GM12878 (cell line): ENCODE measurements around the gene VNN1. TPM values are rescaled to one million over a fixed set of nuclear protein-coding genes. Genes with fewer than 3 reads are reported as not detected.

Source experiments
- ATAC-seq: fragments of 200-7000 bp; cut with Tn5 transposase; 3 replicates; pipeline ENCODE4 v1.9.1; 2020; ENCODE audit warnings: mild to moderate bottlenecking, moderate library complexity
- BruUV-seq: library from RNA; stranded (reverse); fragments of 400-500 nt; replicated peaks from 2 replicates; lab custom pipeline; 2021; lab: Mats Ljungman, UMichigan
- CTCF ChIA-PET: fragments of 300-600 bp; sonication (Branson Sonifier 250); formaldehyde crosslinking; extraction: SDS; loops from one replicate; lab custom pipeline; 2021; ENCODE audit warnings: inconsistent platforms; lab: Yijun Ruan, JAX
- POLR2A ChIA-PET: fragments of 350-600 bp; formaldehyde crosslinking; extraction: SDS; loops from one replicate; lab custom pipeline; 2021; ENCODE audit warnings: inconsistent platforms; lab: Charles Lee
- RAD21 ChIA-PET: fragments of 300-600 bp; sonication (Branson Sonifier 250); formaldehyde crosslinking; loops from one replicate; lab custom pipeline; 2023; ENCODE audit warnings: antibody characterized with exemption; ENCODE audit not compliant: unreplicated experiment; lab: Charles Lee
- SMC1A ChIA-PET: fragments of 300-600 bp; sonication (Branson Sonifier 250); formaldehyde crosslinking; loops from one replicate; lab custom pipeline; 2023; ENCODE audit not compliant: unreplicated experiment, uncharacterized antibody; lab: Charles Lee
- DNase-seq: peaks from one replicate; pipeline ENCODE4 v3.0.0-alpha.2; 2011; ENCODE audit warnings: low read depth, low spot score
- FAIRE-seq: peaks from 3 replicates; lab custom pipeline; 2011; peaks lifted over from hg19 to GRCh38; lab: Jason Lieb, UNC
- H2AFZ ChIP-seq: 2 replicates; pipeline ENCODE4 v1.6.0; 2011; ENCODE audit warnings: low read depth, low read length, control low read depth; ENCODE audit not compliant: control insufficient read depth
- H3K27ac ChIP-seq: 2 replicates; pipeline ENCODE4 v1.5.1; 2011; ENCODE audit warnings: control low read depth; ENCODE audit not compliant: control insufficient read depth, insufficient read depth
- H3K27me3 ChIP-seq, 2 experiments: replicated peaks in 1 of 2; 2 replicates each; pipeline versions ENCODE4 v1.6.0 to v1.6.1; 2011; ENCODE audit warnings: low read length in 1 of 2; ENCODE audit not compliant: control insufficient read depth in 2 of 2, insufficient read depth in 2 of 2
- H3K36me3 ChIP-seq, 2 experiments: 2 replicates each; pipeline ENCODE4 v1.5.1; 2011; ENCODE audit warnings: low read length in 1 of 2; ENCODE audit not compliant: control insufficient read depth in 2 of 2, insufficient read depth in 2 of 2
- H3K4me1 ChIP-seq: 2 replicates; pipeline ENCODE4 v1.6.1; 2011; ENCODE audit warnings: mild to moderate bottlenecking, low read length, moderate library complexity, mixed read lengths; ENCODE audit not compliant: control insufficient read depth, insufficient read depth
- H3K4me2 ChIP-seq: 2 replicates; pipeline ENCODE4 v1.6.0; 2011; ENCODE audit warnings: control low read depth; ENCODE audit not compliant: control insufficient read depth, insufficient read depth
- H3K4me3 ChIP-seq: fragments of 200-600 bp; sonication (generic); 2 replicates; pipeline ENCODE4 v1.5.1; 2016
- H3K79me2 ChIP-seq: 2 replicates; pipeline ENCODE4 v1.6.0; 2011; ENCODE audit warnings: low read length; ENCODE audit not compliant: control insufficient read depth, insufficient read depth
- H3K9ac ChIP-seq: 2 replicates; pipeline ENCODE4 v1.8.0; 2011; ENCODE audit warnings: low read length, control low read depth, mixed read lengths; ENCODE audit not compliant: control insufficient read depth, insufficient read depth
- H3K9me3 ChIP-seq: replicated peaks from 3 replicates; pipeline ENCODE4 v1.5.1; 2011; ENCODE audit warnings: mild to moderate bottlenecking, low read length; ENCODE audit not compliant: control insufficient read depth, insufficient read depth
- H4K20me1 ChIP-seq: 2 replicates; pipeline ENCODE4 v1.6.0; 2011; ENCODE audit not compliant: control insufficient read depth, insufficient read depth
- BCLAF1 ChIP-seq: fragments of 450-650 bp; IDR thresholded peaks from 2 replicates; pipeline ENCODE4 v1.6.1; 2017; ENCODE audit warnings: antibody characterized with exemption, mild to moderate bottlenecking, moderate library complexity
- CEBPZ ChIP-seq: fragments of 150-350 bp; IDR thresholded peaks from 2 replicates; pipeline ENCODE4 v1.6.1; 2016; ENCODE audit warnings: low read depth, low read length
- CREB1 ChIP-seq: IDR thresholded peaks from 2 replicates; pipeline ENCODE4 v1.6.1; 2012; ENCODE audit warnings: low read depth, mild to moderate bottlenecking, inconsistent platforms
- CREM ChIP-seq: IDR thresholded peaks from 2 replicates; pipeline ENCODE4 v1.6.1; 2014; ENCODE audit warnings: antibody characterized with exemption, low read depth
- E4F1 ChIP-seq: fragments of 450-650 bp; IDR thresholded peaks from 2 replicates; pipeline ENCODE4 v1.6.1; 2018; ENCODE audit warnings: borderline replicate concordance, mild to moderate bottlenecking; ENCODE audit not compliant: partially characterized antibody
- GABPA ChIP-seq: IDR thresholded peaks from 2 replicates; pipeline ENCODE4 v1.6.1; 2014; ENCODE audit warnings: antibody characterized with exemption, low read depth, mild to moderate bottlenecking, inconsistent platforms
- PAX5 ChIP-seq: IDR thresholded peaks from 2 replicates; pipeline ENCODE4 v1.6.1; 2011; ENCODE audit warnings: low read depth, low read length, borderline replicate concordance
- POLR2AphosphoS2 ChIP-seq: IDR thresholded peaks from 2 replicates; pipeline ENCODE4 v1.6.1; 2011; ENCODE audit warnings: low read depth, mild to moderate bottlenecking, low read length, improper control_type of control experiment, moderate library complexity
- RELA ChIP-seq: fragments of 450-650 bp; IDR thresholded peaks from 2 replicates; pipeline ENCODE4 v1.8.0; 2014; ENCODE audit warnings: borderline replicate concordance; ENCODE audit not compliant: partially characterized antibody
- WGBS: methylation state at CpG from one replicate; pipeline ENCODE4 v1.1.6; 2016; ENCODE audit warnings: low lambda C conversion rate; ENCODE audit not compliant: insufficient replicate concordance, insufficient coverage; ENCODE audit errors: missing lambda C conversion rate; 5-methylcytosine and 5-hydroxymethylcytosine counted together
- in situ Hi-C: fragments of 300-500 bp; cut with MboI; formaldehyde crosslinking; loops from 9 replicates; pipeline ENCODE4 v1.14.3; 2018; ENCODE audit warnings: mixed read lengths
- intact Hi-C: fragments of 100-400 bp; cut with micrococcal nuclease; formaldehyde crosslinking; loops from one replicate; pipeline ENCODE4 v1.14.2; 2022; ENCODE audit not compliant: unreplicated experiment
- polyA plus RNA-seq, 11 experiments: library from polyadenylated mRNA; depleted of rRNA in 4 of 11; unstranded in 6 of 11; stranded (reverse) in 5 of 11; fragments of >200 nt; fragmentation: Nextera tagmentation in 4 of 11; fragmentation: Illumina TruSeq in 1 of 11; extraction: Ambion mirVana in 4 of 11; extraction: Trizol in 1 of 11; gene quantifications; 1 replicate in 1 of 11; 2 replicates in 10 of 11; pipeline versions ENCODE4 v1.2.1 to v1.2.3, GENCODE V29; 2011 to 2016; ENCODE audit warnings: inconsistent platforms in 2 of 11, missing spikeins in 2 of 11, low read depth in 1 of 11
- total RNA-seq, 4 experiments: library from RNA; depleted of rRNA in 3 of 4; stranded (reverse); fragments of >200 nt in 3 of 4; fragmentation: Illumina TruSeq in 1 of 4; extraction: Trizol in 1 of 4; gene quantifications; 2 replicates each; pipeline versions ENCODE4 v1.2.1 to v1.2.3, GENCODE V29; 2013 to 2021

Gene VNN1
- total and polyA plus RNA-seq, 10 of the 15 experiments (the other 5 are each of a cell fraction or from before 2014, with no cell fraction given) = not detected

GRCh38 chr6:132685009-132685408 is 28.8 kb downstream of the VNN1 start:
- BruUV-seq = no TSS peak
- Histone ChIP-seq H3K9ac (no peak overlapping the region), H4K20me1 (no peaks in the 10 kb centered on the region), H3K79me2 (no peaks in the 10 kb centered on the region), H3K27ac (no peak overlapping the region), H3K27me3 (peaks cover 0 to 1% of the 10 kb centered on the region in 2 experiments; a peak in 1 of 4 replicates), H3K4me1 (no peaks in the 10 kb centered on the region), H3K4me2 (no peak overlapping the region), H3K4me3 (no peak overlapping the region), H3K36me3 (no peaks in the 10 kb centered on the region), H2AFZ (no peak overlapping the region), H3K9me3 (no peaks in the 10 kb centered on the region)
- 75% methylated on average over 3 of the region's 3 CpGs for WGBS
- CTCF ChIA-PET = no interaction called here
- RAD21 ChIA-PET = no interaction called here
- ATAC-seq = no peak
- in situ Hi-C loops (no loop called here), intact Hi-C loops (no loop called here)
- FAIRE-seq = no peak
- POLR2A ChIA-PET = no interaction called here
- DNase-seq = no peak
- SMC1A ChIA-PET = interaction anchor here (1.1 to 1.3 kb wide), 2 partner anchors 8 to 15 kb away, joined by 3 read pairs; no protein-coding TSS in a partner anchor
- TF ChIP-seq CREM (no peak), RELA (no peak), BCLAF1 (no peak), CEBPZ (no peak), E4F1 (no peak), GABPA (no peak), PAX5 (no peak), CREB1 (no peak), POLR2AphosphoS2 (no peak)
